ENCODE data around the gene FARS2.

GRCh38 chr6:5679691-5680090, 418.4 kb downstream of the FARS2 start:
- TF ChIP-seq SP1 (IDR thresholded peaks at IDR 0.05) (no peak), ZNF384 (IDR thresholded peaks at IDR 0.05) (no peak), LEF1 (IDR thresholded peaks at IDR 0.05; ENCODE audit: borderline replicate concordance) (no peak), L3MBTL2 (conservative IDR thresholded peaks at IDR 0.05) (no peak), TARDBP (IDR thresholded peaks at IDR 0.05) (no peak), FOXA1 (IDR thresholded peaks at IDR 0.05) (no peak), SUZ12 (IDR thresholded peaks at IDR 0.05) (no peak), ELF4 (IDR thresholded peaks at IDR 0.05) (no peak), FOXM1 (IDR thresholded peaks at IDR 0.05; ENCODE audit: borderline replicate concordance) (no peak), PKNOX1 (IDR thresholded peaks at IDR 0.05) (no peak), FOXK2 (IDR thresholded peaks at IDR 0.05) (no peak), NFRKB (IDR thresholded peaks at IDR 0.05) (no peak), ARNT (IDR thresholded peaks at IDR 0.05) (no peak), HDGF (IDR thresholded peaks at IDR 0.05; ENCODE audit: borderline replicate concordance) (no peak)
